HAP-1 (cell line): ENCODE data around the gene WLS.

ENCODE experiments used
- DNase-seq, 2 experiments: peaks; one replicate each; pipeline ENCODE4 v3.0.0-alpha.2; 2016 to 2020; ENCODE audit warnings: low spot score in 2 of 2
- H3K27me3 ChIP-seq: fragments of 250-450 bp; sonication (Bioruptor Pico); 2 replicates; pipeline ENCODE4 v1.5.1; 2020; ENCODE audit warnings: low read depth, mild to moderate bottlenecking, moderate library complexity
- H3K36me3 ChIP-seq: fragments of 250-450 bp; sonication (Bioruptor Pico); replicated peaks from 2 replicates; pipeline ENCODE4 v1.5.1; 2020; ENCODE audit warnings: mild to moderate bottlenecking
- H3K4me1 ChIP-seq: fragments of 250-450 bp; sonication (Bioruptor Pico); 2 replicates; pipeline ENCODE4 v1.5.1; 2020; ENCODE audit warnings: mild to moderate bottlenecking
- H3K4me3 ChIP-seq: fragments of 250-450 bp; sonication (Bioruptor Pico); 2 replicates; pipeline ENCODE4 v1.5.1; 2020; ENCODE audit warnings: mild to moderate bottlenecking, moderate library complexity
- H3K9me3 ChIP-seq: fragments of 250-450 bp; sonication (Bioruptor Pico); 2 replicates; pipeline ENCODE4 v1.5.1; 2020; ENCODE audit warnings: mild to moderate bottlenecking, moderate library complexity
- in situ Hi-C: fragments of 300-500 bp; cut with MboI; formaldehyde crosslinking; loops from 3 replicates; pipeline ENCODE4 v1.14.3; 2020; ENCODE audit warnings: low sequenced_read_pairs, inconsistent platforms, mixed read lengths

Gene WLS

GRCh38 chr1:68085752-68086151 lies 146.6 kb downstream of the WLS start:
- Histone ChIP-seq H3K9me3 (no peaks in the 10 kb centered on the region), H3K36me3 (no peaks in the 10 kb centered on the region), H3K27me3 (no peaks in the 10 kb centered on the region), H3K4me1 (no peaks in the 10 kb centered on the region), H3K4me3 (no peak overlapping the region)
- in situ Hi-C loops: no loop called here
- DNase-seq: no peak

- no peaks in the 10 kb centered on the region for H3K9me3 ChIP-seq
- no peaks in the 10 kb centered on the region for H3K36me3 ChIP-seq
- no peak for DNase-seq
- H3K4me1 ChIP-seq: no peaks in the 10 kb centered on the region
- in situ Hi-C loops: no loop called here
- H3K4me3 ChIP-seq: no peak overlapping the region
- no peaks in the 10 kb centered on the region for H3K27me3 ChIP-seq
Measured at GRCh38 chr1:68083686-68084085, 148.6 kb downstream of the WLS start.

GRCh38 chr1:68081775-68082283 lies 150.5 kb downstream of the WLS start:
- Histone ChIP-seq H3K27me3 (no peaks in the 10 kb centered on the region), H3K36me3 (no peaks in the 10 kb centered on the region), H3K4me1 (no peaks in the 10 kb centered on the region), H3K9me3 (no peaks in the 10 kb centered on the region), H3K4me3 (no peak overlapping the region)
- in situ Hi-C loops: no loop called here
- no peak for DNase-seq

GRCh38 chr1:68078647-68079046 lies 153.7 kb downstream of the WLS start:
- DNase-seq: no peak
- in situ Hi-C loops: no loop called here
- Histone ChIP-seq H3K27me3 (no peaks in the 10 kb centered on the region), H3K4me1 (no peaks in the 10 kb centered on the region), H3K36me3 (no peaks in the 10 kb centered on the region), H3K9me3 (no peaks in the 10 kb centered on the region), H3K4me3 (no peak overlapping the region)
